Astrocyte (in vitro differentiated cells and primary cell): ENCODE measurements around the gene TPD52L1. TPM values are rescaled to one million over a fixed set of nuclear protein-coding genes. Genes with fewer than 3 reads are reported as not detected.

Experiments
- total RNA-seq: library from RNA; stranded (reverse); gene quantifications from 2 replicates; pipeline ENCODE4 v1.2.1, GENCODE V29; 2021

TPD52L1 gene
- total RNA-seq, 1 donor from 2014 or later = 32.8 TPM

Other genes starting within 250 kb of the TPD52L1 start
- 49.4 and 53.3 TPM in 2 replicates for gene RNF217, start 191.3 kb upstream of the TPD52L1 start, total RNA-seq
- 53.5 and 59.5 TPM in 2 replicates for gene HDDC2, start 148.2 kb downstream of the TPD52L1 start, total RNA-seq